HG03432 (cell line): ENCODE results near the gene DDX59.

ENCODE experiments used
- ATAC-seq: cut with Tn5 transposase; IDR thresholded peaks from one replicate; pipeline ENCODE4 v1.9.1; 2021; ENCODE audit warnings: mild to moderate bottlenecking, moderate library complexity; ENCODE audit not compliant: unreplicated experiment

The DDX59 gene

DNA sequence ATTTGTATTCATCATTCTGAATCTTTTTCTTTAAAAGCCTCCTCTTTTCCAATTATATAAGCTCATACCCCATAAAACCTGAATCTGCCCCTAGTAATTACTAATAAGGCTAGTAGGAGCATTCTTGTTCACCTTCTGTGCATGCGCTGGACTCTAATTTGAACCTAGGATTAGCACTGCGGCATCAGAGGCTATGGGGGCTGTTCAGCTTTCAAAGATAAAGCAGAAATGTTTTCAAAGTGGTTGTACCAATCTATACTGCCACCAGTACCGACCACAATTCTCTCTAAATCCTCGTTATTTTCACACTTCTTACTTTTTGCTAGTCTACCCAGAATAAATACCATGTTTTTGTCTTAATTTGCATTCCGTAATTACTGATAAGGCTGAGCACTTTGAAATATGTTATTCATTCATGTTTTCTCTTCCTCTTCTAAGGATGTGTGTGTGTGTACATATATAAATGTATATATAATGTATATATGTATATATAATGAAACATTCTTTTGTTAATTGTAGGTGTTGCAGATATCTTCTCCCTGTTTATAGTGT, 1.6 kb upstream of the DDX59 start:
- no peak for ATAC-seq

DNA sequence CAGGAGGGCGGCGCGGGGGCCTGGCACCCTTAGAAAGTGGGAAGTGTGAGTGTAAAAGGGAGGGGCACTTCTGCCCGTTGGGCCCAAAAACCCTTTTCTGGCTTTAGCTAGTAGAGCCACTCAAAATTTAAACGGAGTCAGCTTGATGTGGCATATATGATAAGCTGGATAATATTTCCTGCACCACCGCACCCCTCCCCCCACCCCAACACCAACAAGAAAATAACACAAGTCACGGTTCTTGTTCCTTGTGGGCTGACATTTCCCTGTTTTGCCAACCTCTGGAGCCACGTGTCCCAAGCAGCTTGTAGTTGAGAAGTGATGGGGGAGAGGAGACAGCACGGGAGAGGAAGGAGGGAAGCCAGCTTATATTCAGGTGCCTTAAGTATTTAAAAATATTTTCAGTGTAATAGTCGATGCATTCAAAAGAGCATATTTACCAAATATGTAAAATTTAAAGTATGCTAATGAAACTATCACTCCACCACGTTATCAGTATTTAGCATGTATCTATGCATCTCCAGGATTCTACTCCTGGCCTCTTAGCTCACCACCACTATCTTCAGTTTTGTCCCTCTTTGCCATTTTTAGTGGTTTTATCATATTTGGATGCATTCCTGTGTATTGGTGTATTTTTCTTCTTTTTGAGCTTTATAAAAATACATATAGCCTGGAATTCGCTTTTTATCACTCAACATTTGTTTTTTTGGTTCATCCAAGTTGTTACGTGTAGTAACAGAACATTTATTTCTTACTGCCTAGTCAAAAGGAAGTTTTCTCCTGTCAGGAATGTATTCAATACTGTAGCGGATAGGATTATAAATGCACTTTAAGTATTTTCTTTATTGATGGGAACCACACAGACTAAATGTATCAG, 773 bp upstream of the DDX59 start:
- ATAC-seq = peak; percentile 25

DNA sequence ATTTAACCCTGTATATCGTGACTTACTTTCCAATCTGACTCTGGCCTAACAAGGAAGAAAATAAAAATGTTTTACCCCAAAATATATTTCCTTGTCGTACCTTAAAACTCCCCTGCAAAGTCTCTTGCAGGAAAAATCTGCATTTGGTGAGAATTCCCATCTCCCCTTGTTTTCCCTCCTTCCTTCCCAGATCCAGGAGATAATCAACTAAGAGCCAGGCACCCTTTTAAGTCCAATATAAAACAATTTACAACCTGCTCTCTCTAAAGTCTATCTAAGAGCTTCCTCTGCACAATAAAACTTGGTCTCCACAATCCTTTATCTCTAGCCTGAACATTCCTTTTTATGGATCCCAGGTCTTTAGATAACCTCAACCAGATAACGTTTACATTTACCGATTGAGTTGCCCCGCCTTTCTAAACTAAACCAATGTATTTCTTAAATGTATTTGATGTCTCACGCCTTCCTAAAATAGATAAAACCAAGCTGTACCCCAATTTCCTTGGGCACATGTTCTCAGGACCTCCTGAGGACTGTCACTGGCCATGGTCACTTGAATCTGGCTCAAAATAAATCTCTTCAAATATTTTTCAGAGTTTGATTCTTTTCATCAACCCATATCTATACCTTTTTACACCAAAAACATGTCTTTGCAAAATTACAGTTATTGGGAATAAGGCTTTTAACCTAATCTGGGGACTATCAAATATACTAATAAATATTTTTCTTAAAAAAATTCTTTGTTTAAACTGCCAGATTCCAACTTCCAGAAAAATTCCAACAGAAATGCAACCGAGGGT, 993 bp downstream of the DDX59 start:
- ATAC-seq = no peak

DNA sequence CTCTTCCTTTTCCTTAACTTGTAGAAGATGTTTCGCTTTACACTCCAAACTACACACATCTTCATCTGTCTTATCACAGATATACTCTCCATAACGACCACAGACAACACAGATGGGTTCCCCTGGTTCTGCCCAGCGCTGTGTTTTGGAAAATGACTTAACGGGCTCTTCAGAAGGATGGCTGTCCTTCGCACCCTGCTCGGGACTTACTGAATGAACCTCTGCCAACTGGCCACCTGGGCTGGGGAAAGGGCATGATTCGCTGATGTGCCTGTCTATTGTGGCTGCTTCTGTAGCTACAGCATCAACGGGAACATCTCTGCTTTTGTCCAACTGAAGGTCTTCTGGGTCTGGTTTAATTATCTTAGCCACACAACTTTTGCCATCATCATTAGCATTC, 3.4 kb downstream of the DDX59 start:
- no peak for ATAC-seq

DNA sequence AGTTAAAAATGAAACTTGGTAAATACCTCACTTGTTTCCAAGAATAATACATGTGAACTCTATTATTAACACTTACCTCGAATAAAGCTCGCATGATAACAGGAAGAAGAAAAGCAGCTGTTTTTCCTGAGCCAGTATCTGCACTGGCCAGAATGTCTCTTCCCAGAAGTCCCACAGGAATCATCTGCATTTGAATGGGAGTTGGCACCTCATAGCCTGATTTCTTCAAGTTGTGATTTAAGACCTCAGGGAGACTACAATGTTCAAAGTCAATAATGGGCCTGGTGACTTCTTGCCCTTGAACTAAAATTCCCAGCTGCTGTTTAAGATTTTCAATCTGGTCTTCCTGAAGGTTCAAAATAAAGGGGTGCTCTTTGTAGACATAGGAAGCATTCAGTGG, 3.8 kb downstream of the DDX59 start:
- ATAC-seq = no peak

DNA sequence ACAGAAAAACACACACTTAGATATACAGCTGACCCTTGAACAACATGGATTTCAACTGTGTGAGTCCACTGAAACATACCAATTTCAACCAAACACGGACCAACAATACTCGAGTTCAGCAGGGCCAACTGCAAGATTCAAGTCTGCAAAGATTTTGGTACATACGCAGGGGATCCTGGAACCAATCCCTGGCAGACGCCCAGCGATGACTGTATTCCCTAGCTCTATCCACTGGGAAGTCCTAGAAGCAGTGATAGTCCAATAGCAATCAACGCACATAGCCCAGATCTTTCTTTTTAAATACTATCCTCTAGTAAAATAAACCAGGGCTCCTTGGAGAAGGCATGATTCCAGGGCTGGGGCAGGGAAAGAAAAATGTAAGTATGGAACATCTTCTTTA, 9.0 kb downstream of the DDX59 start:
- no peak for ATAC-seq

DNA sequence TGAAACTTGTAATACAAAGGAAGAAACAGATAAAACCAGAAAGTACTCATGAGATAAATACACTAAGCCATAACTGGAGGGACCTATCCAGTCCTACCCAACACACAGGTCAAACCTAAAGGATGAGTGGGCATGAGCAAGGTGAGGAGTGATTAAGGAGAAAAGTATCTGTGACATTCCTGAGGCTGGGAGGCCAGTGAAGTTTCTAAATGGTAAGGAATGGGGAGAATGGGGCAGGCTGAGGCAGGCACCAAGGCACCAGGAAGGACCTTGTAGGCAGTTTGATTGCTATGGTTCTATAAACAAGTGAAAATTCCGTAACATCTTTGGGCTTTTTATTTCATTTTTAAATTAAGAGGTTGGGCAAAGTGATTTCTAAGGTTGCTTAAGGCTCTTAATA, 10.4 kb downstream of the DDX59 start:
- no peak for ATAC-seq

DNA sequence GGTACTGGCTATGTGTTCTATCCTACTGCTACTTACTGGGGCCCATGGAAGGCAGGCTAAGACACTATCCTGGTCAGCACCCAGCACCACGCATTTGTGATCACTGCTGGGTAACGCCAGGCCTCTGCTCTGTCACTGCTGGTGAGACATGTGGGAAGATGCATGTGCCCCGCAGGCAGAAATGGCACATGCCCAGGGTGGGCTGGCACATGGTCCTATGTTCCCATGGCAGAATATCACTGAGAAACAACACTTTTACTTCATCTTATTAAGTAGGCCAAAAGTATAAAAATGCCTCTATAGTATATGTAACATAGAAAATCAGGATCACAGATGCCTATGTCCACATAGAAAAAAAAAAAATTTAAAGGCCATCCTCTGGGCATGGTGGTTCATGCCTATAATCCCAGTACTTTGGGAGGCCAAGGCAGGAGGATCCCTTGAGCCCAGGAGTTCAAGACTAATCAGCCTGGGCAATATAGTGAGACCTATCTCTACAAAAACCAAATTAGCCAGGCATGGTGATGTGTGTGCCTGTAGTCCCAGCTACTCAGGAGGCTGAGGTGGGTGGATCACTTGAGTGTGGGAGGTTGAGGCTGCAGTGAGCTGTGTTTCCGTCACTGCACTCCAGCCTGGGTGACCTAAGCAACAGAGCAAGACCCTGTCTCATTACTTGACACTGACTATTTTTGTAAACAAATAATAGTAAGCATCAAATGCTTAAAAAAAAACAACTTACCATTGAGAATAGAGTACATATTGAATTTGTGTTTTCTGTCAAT, 11.5 kb downstream of the DDX59 start:
- no peak for ATAC-seq

DNA sequence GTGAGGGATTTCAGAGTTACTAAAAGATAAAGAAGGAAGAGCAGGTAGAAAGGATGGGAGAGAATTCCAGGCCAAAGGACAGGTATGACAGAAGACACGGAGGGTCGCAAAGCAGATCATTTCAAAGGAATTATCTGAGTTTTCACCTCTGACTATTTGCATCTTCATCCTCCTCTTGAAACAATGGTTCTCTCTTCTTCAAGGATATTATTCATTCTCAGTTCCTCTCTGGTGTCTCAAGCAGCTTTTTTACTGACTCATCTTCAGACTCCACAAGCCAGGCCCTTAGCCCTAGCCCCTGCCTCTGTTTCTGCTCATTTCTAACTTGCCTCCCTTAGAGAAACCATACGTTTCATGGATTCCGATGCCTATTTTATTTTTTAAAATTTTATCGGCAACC, 15.0 kb downstream of the DDX59 start:
- ATAC-seq = peak; percentile 95

DNA sequence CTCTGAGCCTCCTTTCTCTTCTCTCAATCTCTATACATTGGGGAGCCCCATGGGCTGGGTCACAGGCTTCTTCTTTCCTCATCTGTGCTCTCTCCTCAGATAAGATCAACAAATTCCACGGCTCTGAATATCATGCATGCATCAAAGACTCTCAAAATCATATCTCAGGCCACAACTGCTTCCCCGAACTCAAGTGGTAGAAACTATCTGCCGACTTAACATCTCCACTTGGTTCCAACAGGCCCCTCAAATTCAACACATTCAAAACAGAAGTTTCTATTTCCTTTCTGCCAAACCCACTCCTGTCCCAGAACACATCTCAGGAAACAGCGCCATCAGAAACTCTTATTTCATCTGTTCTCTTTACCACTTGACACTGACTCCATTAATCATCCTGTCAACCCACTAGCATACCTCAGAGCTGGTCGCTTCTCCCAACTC, 16.7 kb downstream of the DDX59 start:
- ATAC-seq = peak; percentile 45

DNA sequence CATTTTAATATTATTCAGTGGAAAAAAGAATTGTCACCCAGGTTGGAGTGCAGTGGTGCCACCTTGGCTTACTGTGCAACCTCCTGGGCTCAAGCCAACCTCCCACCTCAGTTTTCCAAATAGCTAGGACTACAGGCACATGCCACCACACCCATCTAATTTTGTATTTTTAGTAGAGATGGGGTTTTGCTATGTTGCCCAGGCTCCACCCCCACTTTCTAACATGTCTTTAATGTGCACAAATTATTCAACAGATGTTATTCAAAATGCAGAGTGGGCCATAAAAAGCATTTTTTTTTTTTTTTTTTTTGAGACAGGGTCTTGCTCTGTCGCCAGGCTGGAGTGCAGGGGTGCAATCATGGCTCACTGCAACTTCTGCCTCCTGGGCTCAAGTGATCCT, 17.3 kb downstream of the DDX59 start:
- no peak for ATAC-seq

DNA sequence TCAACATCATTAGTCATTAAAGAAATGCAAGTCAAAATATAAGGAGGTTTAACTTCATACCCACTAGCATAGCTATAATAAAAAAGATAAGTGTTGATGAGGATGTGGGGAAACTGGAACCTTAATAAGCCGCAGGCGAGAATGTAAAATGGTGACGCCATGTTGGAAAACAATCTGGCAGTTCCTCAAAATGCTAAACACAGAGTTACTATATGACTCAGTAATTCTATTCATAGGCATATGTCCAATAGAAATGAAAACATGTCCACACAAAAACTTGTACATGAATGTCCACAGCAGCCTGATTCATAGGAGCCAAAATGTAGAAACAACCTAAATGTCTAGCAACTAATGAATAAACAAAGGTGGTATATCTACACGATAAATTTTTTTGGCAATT, 23.2 kb downstream of the DDX59 start:
- no peak for ATAC-seq

DNA sequence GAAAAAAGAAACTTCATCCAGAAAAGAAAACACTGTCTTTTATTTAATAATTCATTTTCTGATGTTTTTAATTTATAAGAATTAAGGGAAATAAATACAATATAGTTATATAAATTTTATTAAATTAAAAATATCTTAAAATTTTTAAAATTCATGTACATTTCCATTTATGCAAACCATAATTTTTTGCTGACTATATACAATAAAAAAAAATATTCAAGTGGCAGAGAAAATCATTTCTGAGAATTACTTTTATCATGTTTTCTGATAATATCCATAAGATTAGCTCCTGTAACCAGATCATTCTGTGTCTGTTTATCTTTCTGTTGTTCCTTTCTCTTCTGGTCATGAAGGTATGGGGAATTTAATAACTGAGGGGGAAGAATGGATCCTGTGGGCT, 25.7 kb downstream of the DDX59 start:
- no peak for ATAC-seq

DNA sequence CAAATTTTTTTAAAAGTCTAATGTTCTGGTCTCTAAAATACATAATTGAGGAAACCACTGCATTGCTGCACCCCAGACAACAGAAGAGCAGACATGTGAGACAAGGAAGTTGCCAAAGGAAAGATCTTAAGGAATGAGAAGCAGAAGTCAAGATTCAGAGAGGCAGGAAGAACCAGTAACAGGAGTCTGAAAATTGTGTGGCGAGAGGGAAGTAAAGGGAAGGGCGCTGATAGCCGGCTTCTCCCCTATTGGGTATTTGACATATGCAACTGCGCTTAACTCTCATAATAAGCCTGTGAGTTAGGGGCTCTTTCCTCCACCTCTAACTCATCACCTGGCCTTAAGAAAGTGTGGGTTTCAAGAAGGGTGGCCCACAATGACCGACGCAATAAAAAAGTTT, 27.2 kb downstream of the DDX59 start:
- ATAC-seq = no peak

DNA sequence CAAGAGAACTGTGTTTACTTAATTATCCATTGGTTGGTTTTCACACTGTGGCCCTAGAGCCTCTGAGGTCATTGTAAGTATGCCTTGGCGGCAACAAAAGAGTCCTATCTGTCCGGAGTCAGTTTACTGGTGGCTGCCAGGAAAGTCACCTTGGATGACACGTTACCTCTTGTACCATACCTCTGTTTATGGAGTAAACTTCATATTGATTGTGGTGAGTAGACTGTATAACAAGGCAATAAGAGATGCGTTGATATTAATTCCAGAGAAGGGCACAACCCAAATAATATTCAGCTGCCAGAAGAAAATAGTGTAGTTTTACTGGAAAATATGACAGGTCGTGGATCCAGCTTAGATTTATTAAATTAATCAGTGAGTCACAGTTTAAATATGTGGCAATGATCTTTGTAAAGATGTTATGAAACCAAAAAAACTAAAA, 28.7 kb downstream of the DDX59 start:
- ATAC-seq = no peak

DNA sequence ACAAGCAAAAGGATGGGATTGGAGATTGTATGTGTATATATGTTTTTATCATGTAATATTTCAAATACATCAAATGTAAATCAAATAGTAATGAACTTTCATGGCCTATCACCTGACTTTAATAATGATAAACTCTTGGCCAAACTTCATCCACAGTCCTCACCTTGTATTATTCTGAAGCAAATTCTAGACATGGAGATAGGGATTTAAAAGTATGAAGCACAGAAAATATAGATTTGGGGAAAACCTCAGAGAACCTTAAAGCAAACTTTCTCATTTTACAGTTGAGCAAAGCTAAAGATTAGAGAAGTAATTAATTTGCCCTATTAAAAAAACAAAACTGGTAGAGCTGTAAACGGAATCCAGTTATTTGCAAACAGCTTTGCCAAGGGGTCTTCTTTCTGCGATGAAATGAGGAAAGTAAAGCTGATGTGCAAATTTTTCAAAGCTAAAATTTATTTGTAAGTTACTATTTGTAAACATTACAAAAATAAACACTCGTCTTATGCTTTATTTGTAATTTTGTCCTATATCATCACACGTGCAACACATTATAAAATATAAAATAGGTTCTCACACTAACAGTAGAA, 29.2 kb downstream of the DDX59 start:
- ATAC-seq = no peak

DNA sequence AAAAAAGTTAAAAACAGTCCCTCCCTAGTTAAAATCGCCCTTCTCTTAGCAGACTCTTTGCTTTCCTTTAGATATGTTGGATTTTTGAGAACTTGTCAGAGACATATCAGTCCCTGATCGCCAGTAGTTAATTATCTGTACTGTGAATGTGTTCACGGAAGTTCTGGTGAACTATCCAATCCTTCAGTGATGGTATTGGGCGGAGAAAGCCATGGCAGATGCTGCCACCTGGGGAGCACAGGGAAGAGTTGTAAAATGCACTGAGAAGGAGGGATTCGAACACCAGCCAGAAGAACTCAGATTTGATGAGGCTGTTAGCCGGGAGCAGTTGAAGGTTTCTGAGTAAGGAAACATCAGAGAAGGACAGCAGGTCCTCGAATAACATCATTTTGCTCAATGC, 31.6 kb downstream of the DDX59 start:
- no peak for ATAC-seq

DNA sequence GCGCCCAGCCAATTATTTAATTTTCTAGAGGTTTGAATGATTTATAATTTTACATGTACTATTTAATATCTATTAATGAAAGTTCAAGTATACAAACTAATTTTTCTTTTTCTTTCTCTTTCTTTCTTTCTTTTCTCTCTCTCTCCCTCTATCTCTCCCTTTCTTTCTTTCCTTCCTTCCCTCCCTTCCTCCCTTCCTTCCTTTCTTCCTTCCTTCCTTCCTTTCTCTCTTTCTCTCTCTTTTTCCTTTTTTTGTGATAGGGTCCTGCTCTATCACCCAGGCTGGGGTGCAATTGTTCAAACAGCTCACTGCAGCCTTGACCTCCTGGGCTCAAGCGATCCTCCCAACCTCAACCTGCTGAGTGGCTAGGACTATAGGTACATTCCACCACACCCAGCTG, 33.0 kb downstream of the DDX59 start:
- no peak for ATAC-seq

DNA sequence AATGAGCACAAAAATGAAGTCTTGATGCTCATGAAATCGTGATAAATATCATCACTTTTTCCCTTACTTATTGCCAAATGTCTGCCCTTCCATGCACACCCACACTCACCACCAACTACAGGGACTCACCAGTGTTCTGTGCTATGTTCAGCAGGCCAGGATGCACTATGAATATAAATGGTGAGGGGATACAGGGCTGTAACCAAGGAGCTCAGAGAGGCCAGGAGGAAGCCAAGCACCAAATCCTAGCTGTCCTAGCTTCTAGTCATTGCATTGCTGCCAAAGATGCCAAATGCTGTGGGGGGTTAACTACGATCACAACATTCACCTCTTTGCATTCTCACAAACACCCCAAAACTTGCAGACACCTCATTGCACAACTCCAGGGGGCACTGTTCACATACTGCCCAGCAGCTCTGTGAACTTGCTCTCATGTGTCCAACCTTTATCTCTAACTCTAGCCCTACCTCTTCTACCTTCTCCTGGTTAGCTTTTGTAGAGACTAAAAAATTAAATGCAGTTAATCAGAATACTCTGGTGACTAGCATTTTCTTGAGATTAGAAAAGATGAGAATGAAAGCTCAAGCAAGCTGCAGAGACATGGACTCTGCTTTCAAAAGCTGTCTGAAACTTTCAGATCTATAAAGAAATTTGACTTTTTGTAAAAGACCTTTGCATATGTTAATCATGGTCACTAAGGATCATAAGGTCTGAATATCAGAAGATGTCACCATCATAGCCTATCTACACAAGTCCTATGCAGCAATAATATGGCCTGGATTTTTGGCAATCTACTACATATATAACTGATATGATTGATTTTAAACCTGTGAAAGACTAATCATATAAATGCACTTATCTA, 35.2 kb downstream of the DDX59 start:
- ATAC-seq = no peak

DNA sequence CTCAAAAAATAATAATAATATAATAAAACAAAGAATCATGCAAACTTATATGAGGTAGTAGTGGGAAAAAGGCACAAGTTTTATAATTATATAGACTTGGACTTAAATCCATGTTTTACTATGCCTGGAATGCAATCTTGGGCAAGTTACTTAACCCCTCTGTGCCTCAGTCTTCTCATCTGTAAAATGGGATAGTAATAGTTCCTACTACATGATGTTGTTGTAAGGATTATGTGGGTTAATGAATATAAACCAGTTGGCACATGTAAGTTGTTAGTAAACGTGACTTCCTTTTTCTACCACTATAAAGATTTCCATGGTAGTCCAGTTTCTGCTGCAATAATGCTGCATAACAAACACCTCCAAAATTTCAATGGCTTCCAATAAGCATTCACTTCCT, 38.3 kb downstream of the DDX59 start:
- no peak for ATAC-seq
